GM18861 (cell line): ENCODE results near the gene ADGRL1.
"Not testable (repeated sequence)": the region's sequence is repeated elsewhere in the genome, so short reads cannot be mapped to it uniquely, and the experiment has no call there.

Source experiments
- ATAC-seq: cut with Tn5 transposase; IDR thresholded peaks from one replicate; pipeline ENCODE4 v1.9.1; 2021; ENCODE audit not compliant: unreplicated experiment

ADGRL1 gene

DNA sequence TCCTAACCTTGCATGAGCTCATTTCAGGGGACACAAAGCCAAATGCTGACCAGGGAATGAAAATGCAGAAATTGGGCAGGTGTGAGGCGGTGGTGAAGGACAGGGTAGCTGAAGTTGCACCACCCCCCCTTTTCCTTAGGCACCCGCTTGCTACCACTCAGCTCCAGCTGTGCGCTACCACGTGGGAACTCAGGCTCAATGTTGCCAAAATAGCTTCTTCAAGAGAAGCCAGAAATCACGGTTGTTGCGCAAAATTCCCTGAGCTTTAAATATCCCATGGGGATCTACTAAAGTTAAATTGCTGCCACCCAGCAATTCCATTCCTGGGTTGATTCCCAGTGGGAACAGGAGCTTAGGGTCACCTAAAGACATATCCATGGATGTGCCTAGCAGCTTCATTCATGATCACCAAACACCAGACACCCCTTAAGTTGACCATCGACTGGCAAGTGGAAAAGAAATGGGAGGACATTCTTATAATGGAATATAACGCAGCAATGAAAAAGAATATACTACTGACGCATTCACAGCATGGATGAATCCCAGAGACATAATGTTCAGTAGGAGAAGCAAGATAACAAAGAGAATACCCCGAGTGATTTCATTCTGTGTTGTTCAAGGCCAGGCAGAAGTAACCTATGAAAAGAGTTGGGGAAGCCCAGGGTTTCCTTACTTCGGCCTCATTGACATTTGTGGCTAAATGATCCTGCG is 12.8 kb upstream of the ADGRL1 start:
- ATAC-seq = no peak

GRCh38 chr19:14217886-14218285 is 11.9 kb upstream of the ADGRL1 start:
- ATAC-seq = not testable (repeated sequence)

DNA sequence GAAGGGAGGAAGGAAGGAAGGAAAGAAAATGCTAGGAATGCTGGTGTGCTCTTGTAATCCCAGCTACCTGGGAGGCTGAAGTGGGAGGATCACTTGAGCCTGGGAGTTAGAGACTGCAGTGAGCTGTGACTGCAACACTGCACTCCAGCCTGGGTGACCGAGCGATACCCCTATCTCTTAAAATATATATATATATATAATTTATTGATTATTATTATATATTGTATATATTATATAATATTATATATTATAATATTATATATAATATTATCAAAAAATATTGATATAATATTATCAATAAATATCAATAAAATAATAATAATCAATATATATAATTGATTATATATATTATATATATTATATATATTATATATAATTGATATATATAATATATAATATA is 8.6 kb upstream of the ADGRL1 start:
- no peak for ATAC-seq

GRCh38 chr19:14210182-14210581 is 4.2 kb upstream of the ADGRL1 start:
- not testable (repeated sequence) for ATAC-seq

DNA sequence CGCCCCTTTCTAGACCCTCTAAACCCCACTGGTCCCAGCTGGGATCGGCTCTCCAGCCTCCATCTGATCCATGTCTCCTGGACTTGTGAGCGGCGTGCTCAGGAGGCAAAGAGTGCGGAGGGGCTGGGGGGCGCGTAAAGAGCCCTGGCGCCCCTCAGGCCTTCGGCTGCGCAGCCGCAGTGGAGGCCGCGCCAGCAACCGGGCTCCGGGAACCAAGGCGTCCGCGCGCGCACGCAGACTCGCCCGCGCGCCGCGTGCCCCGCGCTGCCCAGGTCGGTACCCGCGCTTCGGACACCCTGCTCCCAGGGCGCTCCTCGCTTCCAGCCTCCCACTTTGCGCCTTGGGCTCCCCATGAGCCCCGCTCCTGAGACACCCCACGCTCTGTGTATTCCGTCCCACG is 3.4 kb upstream of the ADGRL1 start:
- not testable (repeated sequence) for ATAC-seq

GRCh38 chr19:14208496-14208895 is 2.5 kb upstream of the ADGRL1 start:
- ATAC-seq = not testable (repeated sequence)

DNA sequence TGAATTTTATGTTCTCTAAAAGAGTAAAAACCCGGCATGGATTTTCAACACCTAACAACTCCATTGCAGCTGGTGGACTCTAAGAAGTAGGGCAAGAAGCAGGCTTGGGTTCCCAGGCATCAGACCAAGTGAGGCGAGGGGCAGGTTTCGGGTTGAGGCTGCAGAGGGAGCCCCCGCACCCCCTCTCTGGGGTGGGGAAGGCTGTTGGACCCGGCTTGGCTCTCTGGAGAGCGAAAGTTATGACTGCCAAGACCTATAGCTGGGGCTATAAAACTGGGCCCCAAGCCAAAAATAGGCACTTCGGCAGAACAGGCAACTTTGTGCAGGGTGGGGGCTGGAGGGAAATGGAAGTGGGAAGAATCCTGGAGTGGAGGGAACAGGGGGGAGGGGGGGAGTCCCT is 1.8 kb upstream of the ADGRL1 start:
- ATAC-seq = not testable (repeated sequence)

DNA sequence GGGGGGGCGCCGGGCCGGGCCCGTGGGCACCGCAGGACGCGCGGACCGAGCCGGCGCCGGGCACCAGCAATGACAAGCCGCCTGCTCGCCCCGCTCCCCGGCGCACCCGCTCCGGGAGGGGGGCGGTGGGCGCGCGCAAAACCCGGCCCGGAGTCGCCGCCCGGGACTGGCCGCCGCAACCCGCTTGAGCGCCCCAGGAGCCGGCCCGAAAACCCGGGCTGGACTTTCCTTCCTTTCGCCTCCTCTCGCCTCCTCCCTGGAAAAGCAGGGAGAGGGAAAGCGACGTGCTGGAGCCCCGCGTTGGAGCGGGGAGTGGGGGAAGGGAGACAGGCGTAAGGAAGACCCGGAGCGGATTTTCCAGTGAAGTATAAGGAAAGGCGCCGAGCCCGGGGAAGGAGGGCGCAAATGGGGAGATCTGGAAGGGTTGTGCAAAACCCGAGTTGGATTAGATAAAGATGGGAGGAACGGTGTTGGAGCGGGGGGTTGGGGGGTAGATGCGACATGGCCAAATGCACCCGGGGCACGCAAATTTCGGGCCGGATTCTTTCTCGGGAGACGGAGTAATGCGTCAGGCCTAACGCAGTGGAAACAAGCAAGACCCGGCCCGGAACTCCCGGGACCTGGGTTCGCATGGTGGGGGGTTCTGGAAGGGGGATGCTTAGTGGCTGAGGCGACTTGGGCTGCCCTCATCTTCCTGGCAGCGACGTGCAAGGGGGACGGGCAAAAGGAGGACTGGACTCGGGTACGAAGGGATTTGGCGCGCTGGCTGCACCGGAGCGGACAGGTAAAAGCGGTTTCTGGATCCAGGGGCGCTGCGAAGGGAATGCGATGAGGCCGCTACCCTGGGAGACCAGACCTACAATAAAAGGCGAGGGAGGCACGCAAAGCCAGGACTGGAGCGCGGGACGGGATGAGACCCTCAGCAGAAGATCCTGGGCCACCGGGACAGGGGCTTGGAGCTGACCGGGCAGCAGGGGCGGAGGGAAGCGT is 1.1 kb upstream of the ADGRL1 start:
- not testable (repeated sequence) for ATAC-seq

DNA sequence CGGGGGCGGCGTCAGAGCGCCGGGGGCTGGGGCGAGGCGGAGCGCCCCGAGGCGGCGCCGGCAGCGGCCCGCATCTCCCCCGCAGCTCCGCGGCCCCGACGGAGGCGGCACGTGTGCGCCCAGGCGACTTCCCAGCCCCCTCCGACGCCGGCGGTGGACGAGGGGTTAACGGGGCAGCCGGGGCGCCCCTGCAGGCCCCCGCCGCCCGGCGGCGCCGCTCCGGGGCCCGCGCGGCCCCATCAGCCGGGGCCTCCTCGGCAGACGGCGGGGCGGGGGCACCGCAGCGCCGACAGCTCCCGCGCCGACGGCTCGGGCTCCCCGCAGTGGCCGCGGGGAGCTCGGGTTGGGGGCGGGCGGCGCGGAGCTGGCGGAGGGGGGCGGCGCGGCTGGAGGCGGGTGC is 339 bp upstream of the ADGRL1 start:
- ATAC-seq = not testable (repeated sequence)

- ATAC-seq = not testable (repeated sequence)
These were observed 1.1 kb downstream of the ADGRL1 start for GRCh38 chr19:14204676-14205451.

GRCh38 chr19:14204219-14204618 is 1.8 kb downstream of the ADGRL1 start:
- ATAC-seq = not testable (repeated sequence)

GRCh38 chr19:14203788-14204187 is 2.2 kb downstream of the ADGRL1 start:
- not testable (repeated sequence) for ATAC-seq

- ATAC-seq = no peak
These were observed 2.8 kb downstream of the ADGRL1 start for GRCh38 chr19:14203177-14203576.

GRCh38 chr19:14201481-14201880 is 4.5 kb downstream of the ADGRL1 start:
- not testable (repeated sequence) for ATAC-seq

DNA sequence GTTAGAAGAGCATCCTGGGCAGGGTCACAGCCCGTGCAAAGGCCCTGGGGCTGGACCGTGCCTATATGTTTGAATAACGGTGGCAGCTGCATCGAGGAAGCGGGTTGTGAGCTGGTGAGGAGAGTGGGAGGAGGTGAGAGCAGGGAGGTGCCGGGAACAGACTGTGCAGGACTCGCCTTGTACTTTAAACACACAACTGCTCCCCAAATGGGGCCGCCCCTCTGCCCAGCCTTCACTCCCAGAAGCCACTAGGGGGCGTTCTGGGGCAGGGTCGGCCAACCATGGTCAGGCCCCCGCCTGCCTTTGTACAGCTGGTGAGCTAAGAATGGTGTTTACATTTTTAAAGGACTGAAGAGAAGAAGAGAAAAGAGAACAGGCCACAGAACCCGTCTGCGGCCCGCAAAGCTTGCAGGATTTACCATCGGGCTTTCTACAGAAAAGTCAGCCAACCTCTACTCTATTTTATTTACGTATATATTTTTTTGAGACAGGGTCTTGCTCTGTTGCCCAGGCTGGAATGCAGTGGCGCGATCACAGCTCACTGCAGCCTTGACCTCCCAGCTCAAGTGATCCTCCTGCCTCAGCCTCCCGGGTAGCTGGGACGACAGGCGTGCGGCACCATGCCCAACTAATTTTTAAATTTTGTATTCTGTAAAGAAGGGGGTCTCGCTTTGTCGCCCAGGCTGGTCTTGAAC is 5.7 kb downstream of the ADGRL1 start:
- not testable (repeated sequence) for ATAC-seq

DNA sequence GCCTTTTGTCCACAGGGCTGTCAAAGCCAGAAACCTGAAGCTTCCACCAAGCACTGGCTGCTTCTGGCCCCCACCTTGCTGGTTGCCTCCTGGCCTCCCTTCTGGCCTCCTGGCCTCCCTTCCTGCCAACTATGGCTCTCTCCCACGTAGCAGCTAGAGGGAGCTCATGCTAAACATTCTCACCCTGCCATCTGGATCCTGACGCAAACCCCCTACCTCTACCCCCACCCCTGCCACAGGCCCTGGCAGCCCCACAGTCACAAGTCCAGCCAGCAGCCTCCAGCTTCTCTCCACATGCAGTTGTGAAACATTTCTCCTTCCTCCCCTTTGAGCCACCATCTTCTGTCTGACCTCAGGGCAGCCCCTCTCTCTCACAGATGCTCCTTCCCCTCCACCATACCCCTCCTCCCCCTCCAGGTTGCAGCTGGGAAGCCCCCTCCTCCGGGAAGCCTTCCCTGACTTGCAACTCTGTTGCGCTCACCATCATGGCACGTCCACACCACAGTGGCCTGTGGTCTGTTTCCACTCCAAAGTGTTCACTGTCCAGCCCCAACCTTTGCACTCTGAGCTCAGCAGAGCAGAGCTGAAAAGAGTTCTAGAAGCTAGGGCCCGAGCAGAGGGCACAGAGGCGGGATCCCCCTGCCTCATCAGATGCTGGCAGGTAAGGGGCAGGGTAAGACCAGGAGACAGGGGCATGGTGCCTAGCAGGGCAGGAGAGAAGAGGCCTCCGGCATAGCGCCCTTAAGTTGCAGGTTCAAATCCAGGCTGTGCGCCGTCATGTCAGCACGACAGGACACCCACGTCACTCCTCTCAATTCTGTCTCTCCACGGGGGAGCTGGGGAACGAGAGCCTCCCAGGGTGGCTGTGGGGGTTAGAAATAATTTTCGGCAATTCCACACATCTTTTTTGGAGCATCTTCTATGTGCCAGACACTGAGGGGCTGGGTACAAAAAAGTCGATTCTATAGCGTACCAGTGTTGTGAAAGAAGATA is 7.3 kb downstream of the ADGRL1 start:
- no peak for ATAC-seq

GRCh38 chr19:14197882-14198281 is 8.1 kb downstream of the ADGRL1 start:
- no peak for ATAC-seq

DNA sequence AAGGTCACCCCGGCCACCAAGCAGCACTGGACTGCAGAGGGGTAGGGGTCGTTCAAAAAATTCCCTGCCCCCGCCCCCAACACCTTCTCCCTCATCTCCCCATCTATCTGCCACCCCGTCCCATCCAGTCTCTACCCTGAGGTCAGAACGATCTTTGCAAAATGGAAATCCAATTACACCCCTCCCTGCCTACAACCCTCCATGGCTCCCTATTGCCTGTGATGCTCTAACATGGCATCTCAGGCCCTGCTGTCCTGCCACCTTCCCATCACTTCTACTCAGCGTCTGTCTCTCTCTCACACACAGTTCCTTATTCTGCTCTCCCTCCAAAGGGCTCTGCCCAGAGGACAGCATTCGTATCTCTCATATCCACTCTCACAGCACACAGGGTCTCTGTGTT is 8.7 kb downstream of the ADGRL1 start:
- not testable (repeated sequence) for ATAC-seq

DNA sequence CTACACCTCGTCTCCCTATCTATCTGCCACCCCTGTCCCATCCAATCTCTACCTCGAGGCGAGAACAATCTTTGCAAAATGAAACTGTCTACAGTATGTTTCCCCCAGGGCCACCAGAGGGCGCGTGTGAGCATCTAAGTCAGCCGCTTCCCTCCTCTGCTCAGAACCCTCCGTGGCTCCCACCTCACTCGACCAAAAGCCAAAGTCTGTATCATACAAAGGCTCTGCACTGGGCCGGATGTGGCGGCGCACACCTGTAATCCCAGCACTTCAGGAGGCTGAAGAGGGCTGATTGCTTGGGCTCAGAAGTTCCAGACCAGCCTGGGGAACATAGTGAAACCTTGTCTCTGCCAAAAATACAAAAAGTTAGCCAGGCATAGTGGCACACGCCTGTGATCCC is 9.9 kb downstream of the ADGRL1 start:
- not testable (repeated sequence) for ATAC-seq
